ENCODE results near the gene DPH1. TPM values are rescaled to one million over a fixed set of nuclear protein-coding genes. Genes with fewer than 3 reads are reported as not detected.

Gene DPH1
- total and polyA plus RNA-seq, 8 donors: 30.7 to 53.3 (median 46.5) TPM

GRCh38 chr17:2064980-2065785 lies 35.2 kb downstream of the DPH1 start:
- Histone ChIP-seq H3K9me3 (no peaks in the 10 kb centered on the region), H3K27ac (peak overlapping the region; percentile 6 to 47), H3K27me3 (no peaks in the 10 kb centered on the region), H3K4me3 (no peak overlapping the region), H3K4me1 (peaks cover 14 to 46% of the 10 kb centered on the region in 2 donors), H3K36me3 (peaks cover 0 to 67% of the 10 kb centered on the region in 2 donors)
- DNase-seq: no peak
- peak; percentile 13 for ATAC-seq
- peak in 1 of 2 donors; percentile 38 for TF ChIP-seq CTCF (IDR thresholded peaks at IDR 0.05)
- intact Hi-C loops (cut with DNase I): no loop called here

- Histone ChIP-seq H3K27me3 (no peaks in the 10 kb centered on the region), H3K36me3 (peaks cover 0 to 59% of the 10 kb centered on the region in 2 donors), H3K4me3 (no peak overlapping the region), H3K27ac (peak overlapping the region; percentile 6 to 47), H3K9me3 (no peaks in the 10 kb centered on the region), H3K4me1 (peaks cover 14 to 54% of the 10 kb centered on the region in 2 donors)
- TF ChIP-seq CTCF (IDR thresholded peaks at IDR 0.05): no peak
- intact Hi-C loops (cut with DNase I): no loop called here
- DNase-seq: no peak
- no peak for ATAC-seq
Measured at GRCh38 chr17:2065949-2066400, 36.0 kb downstream of the DPH1 start.

GRCh38 chr17:2067048-2067561 lies 37.2 kb downstream of the DPH1 start:
- no peak for TF ChIP-seq CTCF (IDR thresholded peaks at IDR 0.05)
- intact Hi-C loops (cut with DNase I): no loop called here

GRCh38 chr17:2067608-2068024 lies 37.7 kb downstream of the DPH1 start:
- no peaks in the 10 kb centered on the region for H3K9me3 ChIP-seq
- peak overlapping the region; percentile 45 to 71 for H3K27ac ChIP-seq
- no peak for TF ChIP-seq CTCF (IDR thresholded peaks at IDR 0.05)
- DNase-seq: no peak
- no peak for ATAC-seq
- intact Hi-C loops (cut with DNase I): no loop called here
- H3K4me1 ChIP-seq: peaks cover 16 to 64% of the 10 kb centered on the region in 2 donors
- H3K36me3 ChIP-seq: peaks cover 0 to 47% of the 10 kb centered on the region in 2 donors
- H3K4me3 ChIP-seq: no peak overlapping the region
- no peaks in the 10 kb centered on the region for H3K27me3 ChIP-seq

More at GRCh38 chr17:2067048-2067561, 37.2 kb downstream of the DPH1 start:
- Histone ChIP-seq H3K36me3 (peaks cover 0 to 50% of the 10 kb centered on the region in 2 donors), H3K4me1 (peaks cover 19 to 64% of the 10 kb centered on the region in 2 donors), H3K4me3 (no peak overlapping the region), H3K9me3 (no peaks in the 10 kb centered on the region), H3K27ac (peak overlapping the region; percentile 45 to 71), H3K27me3 (no peaks in the 10 kb centered on the region)
- ATAC-seq (no peak), DNase-seq (no peak)

- intact Hi-C loops (cut with DNase I): no loop called here
- Histone ChIP-seq H3K4me3 (no peak overlapping the region), H3K27me3 (no peaks in the 10 kb centered on the region), H3K27ac (peak overlapping the region; percentile 45 to 71), H3K9me3 (no peaks in the 10 kb centered on the region), H3K4me1 (peaks cover 13 to 64% of the 10 kb centered on the region in 2 donors), H3K36me3 (peaks cover 0 to 43% of the 10 kb centered on the region in 2 donors)
- DNase-seq: peak in 2 of 4 donors; percentile 79 to 89
- peak; percentile 20 for ATAC-seq
- TF ChIP-seq CTCF (IDR thresholded peaks at IDR 0.05): no peak
Measured at GRCh38 chr17:2068031-2068518, 38.1 kb downstream of the DPH1 start.

All from left lung (tissue), 10 donors.